ENCODE measurements around the gene BCL7C. TPM values are rescaled to one million over a fixed set of nuclear protein-coding genes. Genes with fewer than 3 reads are reported as not detected.
"Not testable (repeated sequence)": the region's sequence is repeated elsewhere in the genome, so short reads cannot be mapped to it uniquely, and the experiment has no call there.

BCL7C gene
- total RNA-seq, 1 experiment from 2014 or later = 42.2 TPM

GRCh38 chr16:30895627-30896260 lies 1.9 kb upstream of the BCL7C start:
- no peak for DNase-seq (ENCODE audit: low read depth)

DNA sequence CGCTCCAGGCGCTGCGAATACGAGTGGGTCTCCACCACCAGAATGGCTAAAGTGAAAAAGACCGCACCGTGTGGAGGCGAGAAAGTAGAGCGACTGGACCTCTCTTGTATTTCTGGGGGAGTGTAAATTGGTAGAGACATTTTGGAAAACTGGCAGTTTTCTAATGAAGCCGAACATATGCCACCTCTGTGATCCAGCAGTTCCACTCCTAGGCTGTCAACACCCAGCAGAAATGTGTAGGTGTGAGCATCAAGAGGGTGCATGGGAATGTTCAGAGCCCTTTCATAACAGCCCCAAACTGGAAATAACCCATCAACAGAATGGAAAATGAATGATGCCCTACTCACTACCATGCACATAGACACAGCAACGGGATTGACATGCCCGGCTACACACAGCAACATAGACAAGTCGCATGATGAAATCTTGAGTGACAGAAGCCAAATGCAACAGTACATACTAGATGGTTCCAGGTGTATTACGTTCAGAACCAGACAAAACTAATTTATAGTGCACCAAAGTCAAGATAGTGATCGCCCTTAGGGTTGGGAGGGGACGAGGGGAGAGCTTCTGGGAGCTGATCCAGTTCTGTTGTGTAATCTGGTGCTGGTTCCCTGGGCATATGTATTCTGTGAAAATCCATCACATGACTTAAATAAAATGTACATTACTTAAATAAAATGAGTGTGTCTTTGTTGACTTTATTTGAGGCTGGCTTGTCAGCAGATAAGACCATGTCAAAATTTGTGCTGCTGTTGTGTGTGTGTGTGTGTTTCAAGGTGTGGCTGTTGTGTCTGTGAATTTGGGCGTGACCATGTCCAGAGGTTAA lies 877 bp upstream of the BCL7C start:
- no peak for DNase-seq (ENCODE audit: low read depth)

GRCh38 chr16:30893417-30893743 lies 497 bp downstream of the BCL7C start:
- DNase-seq (ENCODE audit: low read depth) = no peak

- DNase-seq (ENCODE audit: low read depth) = no peak
These were observed 1.0 kb downstream of the BCL7C start for GRCh38 chr16:30892670-30893416.

- not testable (repeated sequence) for DNase-seq (ENCODE audit: low read depth)
These were observed 2.6 kb downstream of the BCL7C start for GRCh38 chr16:30891043-30891823.

- no peak for DNase-seq (ENCODE audit: low read depth)
These were observed 4.2 kb downstream of the BCL7C start for GRCh38 chr16:30889721-30890120.

- DNase-seq (ENCODE audit: low read depth) = no peak
These were observed 4.9 kb downstream of the BCL7C start for GRCh38 chr16:30888856-30889499.

DNA sequence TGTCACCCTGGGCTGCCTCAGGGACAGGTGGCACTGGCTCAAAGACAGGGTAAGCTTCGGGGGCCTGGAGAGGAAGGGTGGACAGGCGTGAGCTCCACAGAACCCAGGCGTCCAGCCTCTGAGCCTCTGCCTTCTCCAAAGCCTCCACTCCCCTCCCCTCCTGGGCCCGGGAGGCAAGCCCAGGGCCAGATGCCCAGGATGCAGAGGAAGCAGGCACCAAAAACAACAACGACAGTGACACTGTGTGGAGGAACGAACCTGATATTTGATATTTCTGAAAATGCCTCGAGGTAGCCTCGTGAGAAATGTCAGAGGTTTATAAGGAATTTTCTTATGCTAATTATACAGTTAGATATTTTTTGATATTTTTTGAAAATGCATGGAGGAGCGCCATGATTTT lies 6.0 kb downstream of the BCL7C start:
- DNase-seq (ENCODE audit: low read depth) = no peak

- no peak for DNase-seq (ENCODE audit: low read depth)
These were observed 7.7 kb downstream of the BCL7C start for GRCh38 chr16:30886145-30886544.

DNA sequence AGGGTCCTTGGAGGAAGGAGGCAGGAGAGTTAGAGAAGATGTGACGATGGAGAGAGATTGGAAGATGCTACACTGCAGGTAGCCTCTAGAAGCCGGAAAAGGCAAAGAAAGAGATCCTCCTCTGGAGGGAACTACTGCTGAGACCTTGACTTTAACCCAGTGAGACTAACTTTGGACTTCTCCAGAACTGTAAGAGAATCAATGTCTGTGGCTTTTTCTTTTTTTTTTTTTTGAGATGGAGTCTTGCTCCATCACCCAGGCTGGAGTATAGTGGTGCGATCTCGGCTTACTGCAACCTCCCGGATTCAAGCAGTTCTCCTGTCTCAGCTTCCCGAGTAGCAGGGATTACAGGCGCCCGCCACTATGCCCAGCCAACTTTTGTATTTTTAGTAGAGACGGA lies 8.7 kb downstream of the BCL7C start:
- DNase-seq (ENCODE audit: low read depth) = no peak

- no peak for DNase-seq (ENCODE audit: low read depth)
These were observed 9.1 kb downstream of the BCL7C start for GRCh38 chr16:30884760-30885159.

DNA sequence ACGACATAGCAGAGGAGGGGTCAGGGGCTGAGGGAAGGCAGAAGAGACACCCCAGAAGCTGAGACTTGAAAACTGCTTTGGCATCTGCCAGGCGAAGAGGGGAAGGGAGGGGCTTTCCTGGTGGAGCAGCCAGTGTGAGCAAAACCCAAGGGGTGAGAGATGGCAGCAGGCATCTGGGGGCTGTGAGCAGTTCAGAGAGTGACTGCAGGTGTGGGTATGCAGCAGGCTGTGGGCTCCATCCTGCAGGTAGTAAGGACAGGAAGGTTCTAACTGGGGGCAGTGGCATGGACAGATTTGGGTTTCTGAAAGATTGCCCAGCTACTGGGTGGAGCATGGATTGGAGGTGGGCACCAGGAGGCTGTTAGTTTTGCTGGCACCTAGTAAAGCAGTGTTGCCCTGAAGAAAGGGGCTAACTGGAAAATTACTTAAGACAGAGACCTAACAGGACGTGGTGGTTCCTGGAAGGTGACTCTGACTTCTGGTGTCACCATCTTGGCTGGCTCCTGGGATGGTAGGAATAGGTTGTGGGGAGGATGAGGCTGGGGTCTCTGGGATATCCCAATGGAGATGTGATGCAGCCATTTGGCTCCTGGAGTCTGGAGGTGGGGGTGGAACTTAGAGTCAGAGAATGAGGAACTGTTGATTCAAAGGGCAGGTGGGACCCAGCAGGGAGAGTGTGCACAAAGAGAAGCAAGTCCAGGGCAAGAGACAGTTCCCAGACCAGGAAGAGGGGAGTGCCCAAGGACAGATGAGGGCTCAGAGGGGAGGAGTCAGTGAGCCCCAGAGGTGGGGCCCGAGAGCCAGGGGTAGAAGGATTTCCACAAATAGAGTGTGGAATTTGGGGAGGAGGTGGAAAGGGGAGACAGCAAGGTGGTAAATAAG lies 11.2 kb downstream of the BCL7C start:
- DNase-seq (ENCODE audit: low read depth) = no peak

- no peak for DNase-seq (ENCODE audit: low read depth)
These were observed 17.0 kb downstream of the BCL7C start for GRCh38 chr16:30876867-30877266.

DNA sequence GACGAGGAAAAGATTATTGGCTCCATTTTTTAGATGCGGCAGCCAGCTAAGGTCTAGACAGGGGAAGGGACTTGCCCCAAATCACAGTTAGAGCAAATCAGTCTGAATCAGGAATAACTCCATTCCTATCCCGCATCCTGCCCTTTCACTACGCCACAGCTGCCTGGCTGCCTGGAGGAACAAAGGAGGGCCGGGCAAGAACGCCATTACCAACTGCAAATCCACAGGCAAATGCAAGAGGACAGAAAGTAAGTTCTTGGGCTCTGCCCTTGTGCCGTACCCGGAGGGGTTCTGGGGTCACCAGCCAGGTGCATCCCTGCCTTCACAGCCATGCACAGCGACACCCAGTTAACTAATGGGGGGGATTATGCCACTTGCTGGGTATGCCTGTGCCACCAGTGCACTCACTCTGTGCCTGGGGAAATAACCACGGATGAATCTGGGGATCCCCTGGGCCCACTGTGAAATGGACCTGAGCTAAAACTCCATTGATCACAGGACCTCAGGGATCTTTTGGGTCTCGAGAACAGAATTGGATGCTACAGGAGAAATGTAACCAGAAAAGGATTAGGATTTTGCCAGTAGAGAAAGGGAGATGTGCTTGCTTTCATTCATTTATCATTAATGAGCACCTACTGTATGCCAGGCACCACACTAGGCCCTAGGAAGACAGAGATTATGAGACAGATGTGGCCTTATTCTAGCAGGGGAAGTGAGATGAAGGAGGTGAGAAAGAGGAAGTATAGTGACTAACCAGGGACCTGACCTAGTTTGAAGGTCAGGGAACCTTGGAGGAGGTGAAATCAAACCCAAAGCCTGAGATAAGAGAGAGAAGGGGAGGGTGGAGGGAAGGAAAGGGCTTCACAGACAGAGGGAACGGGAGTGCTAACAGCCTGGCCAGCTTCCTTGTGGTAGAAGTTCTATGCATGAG lies 17.7 kb downstream of the BCL7C start:
- DNase-seq (ENCODE audit: low read depth) = no peak

DNA sequence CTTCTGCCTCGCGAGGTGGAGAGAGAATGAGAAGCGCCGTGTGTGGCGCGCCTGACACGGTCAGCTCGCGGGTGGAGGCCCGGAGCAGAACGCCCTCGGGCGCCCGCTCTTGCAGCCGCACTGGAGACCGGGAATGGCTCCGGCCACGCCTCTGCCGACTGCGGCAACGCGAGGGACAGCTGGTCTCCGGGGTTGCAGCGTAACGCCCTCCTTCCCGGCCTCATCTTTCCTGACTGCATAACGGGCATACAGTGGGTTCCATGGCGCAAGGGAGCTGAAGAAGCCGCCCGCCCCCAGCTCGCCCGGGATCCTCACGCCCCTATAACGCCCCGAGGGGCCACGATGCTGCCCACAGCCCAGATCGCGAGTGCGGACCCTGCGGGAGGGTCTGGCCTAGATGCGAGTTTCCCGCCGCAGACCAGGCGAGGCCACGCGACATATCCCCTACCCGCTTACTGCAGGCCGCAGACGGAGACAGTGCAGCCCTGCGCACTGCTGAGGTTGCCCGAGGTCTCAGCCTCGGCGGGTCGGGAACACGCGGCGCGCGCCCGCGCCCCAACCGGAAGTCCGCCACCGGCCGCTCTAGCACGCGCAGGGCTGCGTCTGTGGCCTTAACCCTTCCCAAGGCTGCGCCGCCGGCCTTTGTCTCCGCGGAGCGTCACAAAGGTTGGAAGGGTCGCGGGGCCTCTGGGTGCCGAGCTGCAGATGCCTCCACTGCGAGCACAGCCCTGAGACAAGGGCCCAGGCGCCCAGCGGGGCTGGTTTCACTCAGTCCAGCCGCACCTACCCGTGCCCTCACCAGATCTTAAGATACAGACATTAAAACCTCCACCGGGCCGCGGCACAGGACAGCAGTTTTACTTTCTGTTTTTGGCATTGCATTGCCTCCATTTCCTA lies 18.8 kb downstream of the BCL7C start:
- DNase-seq (ENCODE audit: low read depth) = peak; percentile 87

- no peak for DNase-seq (ENCODE audit: low read depth)
These were observed 19.5 kb downstream of the BCL7C start for GRCh38 chr16:30874244-30874820.

DNA sequence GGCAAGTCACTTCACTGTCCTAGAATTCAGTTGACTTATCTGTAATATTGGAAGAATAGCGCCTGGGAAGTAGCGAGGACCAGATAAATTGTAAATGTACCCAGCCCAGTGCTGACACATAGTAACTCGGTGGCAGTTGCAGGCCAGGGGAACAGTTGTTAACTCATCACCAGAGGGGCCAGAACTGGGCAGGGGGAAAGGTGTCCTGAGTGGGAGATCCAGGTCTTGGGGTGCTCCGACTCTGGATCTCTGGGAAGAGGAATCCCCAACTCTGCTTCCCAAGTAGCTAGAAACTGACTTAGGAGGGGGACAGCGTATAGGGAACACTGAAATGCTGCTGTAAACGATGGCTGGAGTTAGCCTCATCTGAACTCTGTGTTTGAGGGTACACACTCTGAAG lies 23.0 kb downstream of the BCL7C start:
- no peak for DNase-seq (ENCODE audit: low read depth)

DNA sequence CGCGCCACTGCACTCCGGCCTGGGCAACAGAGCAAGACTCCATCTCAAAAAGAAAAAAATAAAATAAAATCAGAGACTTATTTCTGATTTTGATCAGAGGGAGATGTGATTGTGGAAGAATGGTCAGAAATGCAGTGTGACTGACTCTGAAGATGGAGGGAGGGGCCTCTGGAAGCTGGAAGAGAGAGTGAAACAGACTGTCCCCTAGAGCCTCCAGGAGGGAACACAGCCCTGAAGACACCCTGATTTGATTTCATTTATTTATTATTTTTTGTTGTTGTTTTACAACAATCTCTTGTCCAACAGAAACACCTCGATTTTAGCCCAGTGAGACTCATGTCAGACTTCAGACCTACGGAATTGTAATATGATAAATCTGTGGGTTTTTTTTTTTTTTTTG lies 26.1 kb downstream of the BCL7C start:
- DNase-seq (ENCODE audit: low read depth) = no peak
